GM04504 (cell line): Measurements from ENCODE around the gene ZC3H12A.

Experiments
- DNase-seq: peaks from one replicate; pipeline ENCODE4 v3.0.0-alpha.2; 2012; ENCODE audit warnings: low read depth

ZC3H12A gene

GRCh38 chr1:37474046-37474696, at the start of gene ZC3H12A:
TSS of gene ZC3H12A (plus strand) at chr1:37474580. CDS start at chr1:37475497, 917 bp downstream.
- peak; percentile 71 for DNase-seq

DNA sequence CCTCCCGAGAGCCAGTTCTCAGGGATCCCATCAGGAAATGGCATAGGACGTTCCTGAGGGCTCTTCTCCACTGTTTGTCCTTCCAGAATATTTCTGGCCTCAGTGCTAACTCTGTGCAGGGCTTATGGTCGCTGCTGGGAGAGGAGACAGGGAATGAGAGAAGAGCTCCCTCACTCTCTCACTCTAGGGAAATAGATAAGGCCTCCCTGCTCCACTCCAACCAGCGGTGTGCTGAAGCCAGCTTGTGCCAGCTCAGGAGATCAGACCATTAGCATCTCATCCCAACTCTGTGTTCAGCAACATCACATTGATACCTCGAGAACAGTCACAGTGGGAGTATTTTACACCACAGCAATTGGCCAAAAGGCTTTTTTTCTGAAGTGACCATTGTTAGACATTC, 49.2 kb upstream of the ZC3H12A start:
- no peak for DNase-seq

- DNase-seq, result no peak
These were observed 45.4 kb upstream of the ZC3H12A start for GRCh38 chr1:37429029-37429428.

DNA sequence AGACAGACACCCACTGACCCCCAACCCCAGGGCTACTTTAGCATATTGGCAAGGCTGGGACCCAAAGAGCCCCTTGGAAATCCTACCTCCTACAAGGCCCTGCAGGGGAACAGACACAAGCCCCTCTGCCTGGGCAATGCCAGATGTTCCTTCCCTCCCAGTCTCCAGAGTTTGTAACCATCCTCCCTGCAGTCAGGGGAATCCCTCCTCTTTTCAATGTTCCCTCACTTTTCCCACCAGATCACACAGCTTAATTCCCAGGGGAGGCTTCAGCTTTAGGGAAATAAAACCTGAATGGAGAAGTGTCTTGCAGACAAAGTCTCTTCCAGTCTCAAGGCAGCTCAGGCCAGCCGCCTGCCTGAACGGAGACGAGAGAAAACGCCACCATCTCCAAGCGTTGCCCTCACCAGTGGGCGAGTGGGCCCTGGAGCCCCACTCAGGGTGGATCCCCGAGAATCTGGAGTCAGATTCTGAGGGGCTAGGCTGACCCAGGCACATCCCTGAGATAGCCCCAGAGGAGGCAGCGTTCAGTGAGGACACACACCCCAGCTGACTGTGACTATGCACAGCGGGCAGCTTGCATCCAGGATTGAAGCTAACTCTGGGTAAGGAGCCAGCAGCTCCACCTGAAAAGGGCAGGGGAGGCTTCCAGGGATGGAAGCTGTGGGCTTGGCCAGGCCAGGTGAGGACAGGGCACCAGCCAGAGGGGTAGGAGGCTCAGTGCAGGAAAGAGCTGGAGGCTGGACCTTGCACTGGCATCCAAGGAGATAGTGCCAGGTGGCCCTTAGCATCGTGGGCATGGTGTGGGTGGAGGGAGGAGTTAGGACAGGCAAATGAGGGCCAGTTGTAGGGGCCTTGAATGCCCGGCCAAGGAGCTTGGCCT, 44.0 kb upstream of the ZC3H12A start:
- no peak for DNase-seq

DNA sequence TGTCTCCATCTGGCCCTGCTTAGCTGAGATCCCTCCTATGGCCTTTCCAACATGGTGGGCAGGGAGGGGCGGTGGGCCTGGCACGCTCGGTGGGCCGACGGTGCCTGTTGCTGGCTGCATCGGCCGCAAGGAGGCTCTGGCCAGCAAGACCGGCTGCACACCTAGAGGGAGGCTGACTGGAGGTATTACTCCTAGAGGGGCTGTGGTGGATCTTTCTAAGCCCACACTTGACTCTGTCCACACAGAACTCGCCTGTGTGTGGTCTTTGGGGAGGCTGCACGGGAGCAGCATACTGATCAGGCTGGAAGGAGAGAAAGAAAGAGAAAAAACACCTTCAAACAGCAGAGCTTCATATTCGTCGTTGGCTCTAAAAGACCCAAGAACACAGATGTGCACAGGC, 41.7 kb upstream of the ZC3H12A start:
- no peak for DNase-seq

DNA sequence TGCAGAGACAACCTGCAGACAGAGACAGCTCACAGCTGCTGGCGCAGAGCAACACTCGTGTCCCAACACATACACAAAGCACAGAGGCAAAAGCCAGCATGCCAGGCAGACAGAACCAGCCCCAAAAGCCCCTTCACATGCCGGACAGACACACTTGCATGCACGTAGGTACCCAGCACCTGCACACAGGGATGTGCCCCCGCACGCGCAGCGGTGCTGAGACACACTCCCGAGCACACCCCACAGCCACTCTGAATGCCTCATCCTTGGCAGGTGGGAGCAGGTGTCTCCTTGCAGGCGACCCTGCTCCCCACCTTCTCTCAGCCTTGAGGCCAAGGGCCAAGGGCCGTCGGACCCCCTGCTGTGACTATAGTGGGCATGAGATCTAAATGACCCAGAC, 41.2 kb upstream of the ZC3H12A start:
- no peak for DNase-seq

- DNase-seq, result peak; percentile 11
These were observed 39.8 kb upstream of the ZC3H12A start for GRCh38 chr1:37434292-37435225.

GRCh38 chr1:37437087-37437486, 37.3 kb upstream of the ZC3H12A start:
- DNase-seq, result no peak

- DNase-seq, result no peak
These were observed 36.1 kb upstream of the ZC3H12A start for GRCh38 chr1:37438037-37438868.

GRCh38 chr1:37438869-37439343, 35.5 kb upstream of the ZC3H12A start:
- DNase-seq, result no peak

DNA sequence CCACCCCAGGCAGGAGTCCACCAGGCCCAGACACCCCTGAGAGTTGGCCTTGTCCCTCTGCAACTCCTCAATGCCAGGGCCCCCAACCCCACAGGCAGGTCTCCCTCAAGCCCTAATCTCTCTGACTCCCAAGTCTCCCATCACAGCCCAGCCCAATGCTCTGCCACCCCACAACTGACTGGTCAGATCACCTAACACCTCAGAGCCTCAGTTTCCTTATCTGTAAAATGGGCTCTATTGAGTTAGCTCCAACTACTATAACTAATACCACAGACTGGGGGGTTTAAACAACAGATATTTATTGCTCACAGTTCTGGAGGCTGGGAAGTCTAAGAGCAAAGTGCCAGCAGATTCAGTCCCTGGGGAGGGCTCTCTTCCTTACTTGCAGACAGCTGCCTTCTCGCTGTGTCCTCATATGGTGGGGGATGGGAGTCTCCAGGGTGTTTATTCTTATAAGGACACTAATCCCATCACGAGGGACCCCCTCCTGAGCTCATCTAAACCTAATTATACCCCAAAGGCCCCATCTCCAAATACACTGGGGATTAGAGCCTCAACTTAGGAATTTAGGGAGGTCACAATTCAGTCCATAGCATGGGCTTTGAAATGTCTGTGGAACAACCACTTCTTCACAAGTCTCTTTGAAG, 34.9 kb upstream of the ZC3H12A start:
- no peak for DNase-seq

DNA sequence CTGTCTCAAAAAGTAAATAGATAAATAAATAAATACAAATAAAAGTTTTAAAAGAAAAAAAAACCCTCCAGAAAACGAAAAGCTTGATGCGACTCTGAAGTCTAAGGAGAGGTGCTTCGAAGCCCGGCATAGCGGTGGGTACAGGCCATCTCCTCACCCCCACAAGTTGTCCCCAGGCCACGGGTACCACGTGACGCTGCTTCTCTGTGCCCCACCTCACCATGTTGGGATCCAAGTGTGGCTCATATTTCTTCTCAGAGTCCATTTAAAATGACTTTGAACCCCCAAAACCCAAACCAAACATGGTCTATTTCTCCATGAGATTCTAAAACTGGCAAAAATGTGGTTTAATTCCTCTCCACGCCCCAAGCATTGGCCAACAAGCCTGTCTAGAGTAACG, 32.9 kb upstream of the ZC3H12A start:
- no peak for DNase-seq

GRCh38 chr1:37442139-37442538, 32.2 kb upstream of the ZC3H12A start:
- DNase-seq, result no peak

DNA sequence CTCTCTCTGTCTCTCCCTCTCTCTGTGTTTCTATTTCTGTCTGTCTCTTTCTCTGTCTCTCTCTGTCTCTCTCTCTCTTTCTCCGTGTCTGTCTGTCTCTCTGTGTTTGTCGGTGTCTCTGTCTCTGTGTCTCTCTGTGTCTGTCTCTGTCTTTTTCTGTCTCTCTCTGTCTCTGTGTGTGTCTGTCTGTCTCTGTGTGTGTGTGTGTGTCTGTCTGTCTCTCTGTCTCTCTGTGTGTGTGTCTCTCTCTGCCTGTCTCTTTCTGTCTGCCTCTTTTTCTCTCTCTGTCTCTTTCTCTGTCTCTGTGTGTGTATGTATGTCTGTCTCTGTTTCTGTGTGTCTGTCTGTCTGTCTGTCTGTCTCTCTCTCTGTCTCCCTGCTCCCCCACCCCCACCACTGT, 31.7 kb upstream of the ZC3H12A start:
- DNase-seq, result no peak

DNA sequence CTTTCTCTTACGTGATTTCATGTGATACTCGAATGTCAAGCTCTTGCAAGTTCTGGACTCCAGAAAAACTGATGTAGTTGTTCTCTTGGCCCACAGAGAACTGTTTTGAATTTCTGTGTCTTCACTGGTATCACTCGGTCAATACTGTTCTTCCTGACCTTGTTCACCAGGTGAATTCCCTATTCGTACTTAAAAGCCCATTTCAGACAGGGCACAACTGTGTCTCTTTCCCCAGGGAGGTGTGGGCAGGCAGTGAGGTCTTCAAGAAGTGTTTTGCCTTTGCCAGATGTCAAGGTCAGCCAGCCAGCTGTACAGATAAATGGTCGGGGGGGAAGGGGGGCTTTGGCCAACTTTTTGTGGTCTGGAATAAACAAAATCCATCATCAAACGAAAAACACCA, 27.5 kb upstream of the ZC3H12A start:
- DNase-seq, result no peak

- no peak for DNase-seq
These were observed 26.2 kb upstream of the ZC3H12A start for GRCh38 chr1:37448185-37448584.

- DNase-seq, result peak; percentile 8
These were observed 25.5 kb upstream of the ZC3H12A start for GRCh38 chr1:37448691-37449417.

DNA sequence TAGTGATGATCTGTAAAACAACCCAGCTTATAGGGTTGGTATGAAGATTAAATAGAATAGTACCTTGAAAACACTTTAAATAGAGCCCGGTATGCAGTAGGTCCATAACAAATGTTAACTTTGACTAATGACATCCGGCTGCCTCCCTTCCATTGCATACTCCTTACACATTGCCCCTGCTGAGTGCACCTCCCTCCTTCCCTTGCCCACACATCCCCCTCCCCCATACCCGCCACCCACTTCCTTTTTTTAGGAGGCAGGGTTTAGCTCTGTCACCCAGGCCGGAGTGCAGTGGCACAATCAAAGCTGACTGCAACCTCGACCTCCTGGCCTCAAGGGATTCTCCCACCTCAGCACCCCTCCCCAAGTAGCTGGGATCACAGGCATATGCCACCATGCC, 24.4 kb upstream of the ZC3H12A start:
- DNase-seq, result no peak

GRCh38 chr1:37452416-37452815, 22.0 kb upstream of the ZC3H12A start:
- DNase-seq, result no peak

DNA sequence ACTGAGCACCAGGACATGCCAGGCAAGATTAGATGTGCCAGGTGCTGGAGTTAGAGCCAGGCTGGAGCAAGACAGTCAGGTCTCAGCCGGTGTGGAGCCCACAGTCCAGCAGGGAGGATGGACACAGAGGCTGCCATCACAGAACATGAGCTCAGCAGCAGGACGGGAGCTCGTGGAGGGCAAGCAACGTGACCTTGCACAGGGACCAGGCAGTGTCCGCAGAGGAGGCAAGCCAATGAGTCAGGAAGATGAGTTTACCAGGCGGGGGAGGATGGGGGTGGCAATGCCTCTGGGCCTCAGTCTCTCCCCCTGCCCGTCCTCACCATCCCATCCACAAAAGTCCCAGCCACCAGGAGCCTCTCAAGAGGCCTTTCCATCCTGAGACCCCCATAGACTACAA, 20.7 kb upstream of the ZC3H12A start:
- DNase-seq, result no peak
